K562 (cell line): Measurements from ENCODE around the gene STX18. TPM values are rescaled to one million over a fixed set of nuclear protein-coding genes. Genes with fewer than 3 reads are reported as not detected.

Source experiments
- ATAC-seq: fragments of 200-7000 bp; cut with Tn5 transposase; 3 replicates; pipeline ENCODE4 v1.9.1; 2020; ENCODE audit warnings: moderate library complexity
- BruUV-seq: library from RNA; stranded (reverse); fragments of 400-500 nt; replicated peaks from 2 replicates; lab custom pipeline; 2021; lab: Mats Ljungman, UMichigan
- CTCF ChIA-PET: fragments of 300-600 bp; formaldehyde crosslinking; extraction: SDS; loops from one replicate; lab custom pipeline; 2021; ENCODE audit warnings: low intra/inter-chr PET ratio; lab: Yijun Ruan, JAX
- POLR2A ChIA-PET: fragments of 300-600, 350-650 bp; sonication (Branson Sonifier 250); formaldehyde crosslinking; extraction: SDS; loops from one replicate; lab custom pipeline; 2021; ENCODE audit warnings: antibody characterized with exemption, inconsistent platforms; lab: Yijun Ruan, JAX
- DNase-seq, 4 experiments: peaks; one replicate each; pipeline versions ENCODE4 v3.0.0 to v3.0.0-alpha.2; 2011 to 2018; ENCODE audit warnings: low spot score in 3 of 4, mixed read lengths in 3 of 4; ENCODE audit errors: extremely low read depth in 1 of 4
- FAIRE-seq: peaks from 2 replicates; lab custom pipeline; 2011; peaks lifted over from hg19 to GRCh38; lab: Jason Lieb, UNC
- H2AFZ ChIP-seq: 2 replicates; pipeline ENCODE4 v1.6.0; 2011; ENCODE audit warnings: low read depth, low read length, control low read depth, inconsistent platforms
- H3K27ac ChIP-seq: fragments of 200-600 bp; 3 replicates; pipeline ENCODE4 v1.8.0; 2011; ENCODE audit warnings: low read depth, mild to moderate bottlenecking, control low read depth, inconsistent platforms, low read length, moderate library complexity, mixed read lengths; ENCODE audit errors: extremely low read depth
- H3K27me3 ChIP-seq, 2 experiments: fragments of 300-600 bp in 1 of 2; 2 replicates in 1 of 2; 3 replicates in 1 of 2; pipeline versions ENCODE4 v1.6.0 to v1.8.0; 2011; ENCODE audit warnings: inconsistent platforms in 2 of 2, low read length in 2 of 2, mild to moderate bottlenecking in 1 of 2, mixed read lengths in 1 of 2, moderate library complexity in 1 of 2; ENCODE audit not compliant: control insufficient read depth in 2 of 2, insufficient read depth in 2 of 2
- H3K36me3 ChIP-seq: fragments of 300-600 bp; 3 replicates; pipeline ENCODE4 v1.8.0; 2011; ENCODE audit warnings: mild to moderate bottlenecking, low read length, inconsistent platforms; ENCODE audit not compliant: control insufficient read depth, insufficient read depth
- H3K4me1 ChIP-seq, 2 experiments: fragments of 200-600 bp in 1 of 2; replicated peaks in 1 of 2; 2 replicates in 1 of 2; 3 replicates in 1 of 2; pipeline versions ENCODE4 v1.5.1 to v1.8.0; 2011; ENCODE audit warnings: inconsistent platforms in 2 of 2, low read length in 2 of 2, mild to moderate bottlenecking in 1 of 2, mixed read lengths in 1 of 2, moderate library complexity in 1 of 2; ENCODE audit not compliant: control insufficient read depth in 2 of 2, insufficient read depth in 2 of 2
- H3K4me2 ChIP-seq: 2 replicates; pipeline ENCODE4 v1.6.1; 2011; ENCODE audit warnings: low read length, control low read depth, inconsistent platforms, mixed read lengths; ENCODE audit not compliant: insufficient read depth
- H3K4me3 ChIP-seq: fragments of 200-600 bp; sonication (generic), shearing (Covaris generic); 2 replicates; pipeline ENCODE4 v1.5.1; 2016; ENCODE audit warnings: control low read depth, inconsistent platforms
- H3K79me2 ChIP-seq: fragments of 200-600 bp; 3 replicates; pipeline ENCODE4 v1.8.0; 2011; ENCODE audit warnings: low read length, inconsistent platforms; ENCODE audit not compliant: control insufficient read depth, insufficient read depth
- H3K9ac ChIP-seq, 2 experiments: 2 replicates each; pipeline versions ENCODE4 v1.6.0 to v1.6.1; 2011; ENCODE audit warnings: low read depth in 2 of 2, low read length in 2 of 2, control low read depth in 1 of 2, inconsistent platforms in 1 of 2, mild to moderate bottlenecking in 1 of 2, mixed read lengths in 1 of 2; ENCODE audit not compliant: insufficient read depth in 1 of 2
- H3K9me1 ChIP-seq: one replicate; pipeline ENCODE4 v1.6.0; 2011; ENCODE audit warnings: inconsistent platforms, mild to moderate bottlenecking, low read length, moderate library complexity; ENCODE audit not compliant: control insufficient read depth, insufficient read depth
- H3K9me3 ChIP-seq: replicated peaks from 2 replicates; pipeline ENCODE4 v1.5.1; 2011; ENCODE audit warnings: low read depth, low read length, inconsistent platforms; ENCODE audit not compliant: control insufficient read depth, insufficient read depth
- H4K20me1 ChIP-seq: replicated peaks from 2 replicates; pipeline ENCODE4 v1.6.1; 2011; ENCODE audit warnings: low read length, inconsistent platforms, mixed read lengths; ENCODE audit not compliant: control insufficient read depth, insufficient read depth
- GABPB1 ChIP-seq: sonication (generic); formaldehyde crosslinking; IDR thresholded peaks from 2 replicates; pipeline ENCODE4 v1.8.0; 2022; ENCODE audit warnings: mild to moderate bottlenecking, missing genetic modification reagents
- MAZ ChIP-seq, 2 experiments: fragments of 450-650 bp in 1 of 2; sonication (generic) in 1 of 2; formaldehyde crosslinking; IDR thresholded peaks in 1 of 2; conservative IDR thresholded peaks in 1 of 2; 2 replicates each; pipeline versions ENCODE4 v1.4.0 to v1.5.0; 2020; ENCODE audit warnings: mild to moderate bottlenecking in 1 of 2, missing genetic modification reagents in 1 of 2
- RUNX1 ChIP-seq: sonication (generic); IDR thresholded peaks from 2 replicates; pipeline ENCODE4 v1.6.1; 2016; ENCODE audit warnings: antibody characterized with exemption, low read depth
- TBP ChIP-seq: optimal IDR thresholded peaks from 2 replicates; pipeline ENCODE3; 2011; ENCODE audit warnings: low read depth, low read length, improper control_type of control experiment
- ZKSCAN1 ChIP-seq: fragments of 150-350 bp; IDR thresholded peaks from 2 replicates; pipeline ENCODE4 v1.6.1; 2016; ENCODE audit warnings: low read depth, low read length
- ZNF551 ChIP-seq: fragments of 250-450 bp; sonication (Bioruptor Pico); IDR thresholded peaks from 2 replicates; pipeline ENCODE4 v1.5.0; 2021; ENCODE audit warnings: mild to moderate bottlenecking, moderate library complexity
- WGBS: fragments of 100-300 bp; shearing (Covaris generic); methylation state at CpG from one replicate; pipeline ENCODE4 v1.1.6; 2016; ENCODE audit warnings: low coverage, mixed read lengths; ENCODE audit not compliant: insufficient coverage; ENCODE audit errors: missing lambda C conversion rate; 5-methylcytosine and 5-hydroxymethylcytosine counted together
- in situ Hi-C: fragments of 300-500 bp; cut with MboI; formaldehyde crosslinking; loops from 4 replicates; pipeline ENCODE4 v1.15.0; 2018; ENCODE audit warnings: inconsistent platforms, mixed read lengths
- intact Hi-C: fragments of 100-400 bp; cut with micrococcal nuclease; formaldehyde crosslinking; loops from 2 replicates; pipeline ENCODE4 v1.14.2; 2022
- polyA plus RNA-seq, 8 experiments: library from polyadenylated mRNA; depleted of rRNA in 4 of 8; stranded (reverse) in 5 of 8; unstranded in 3 of 8; fragments of >200 nt; fragmentation: Nextera tagmentation in 2 of 8; fragmentation: Illumina TruSeq in 1 of 8; extraction: Ambion mirVana in 2 of 8; extraction: Trizol in 1 of 8; gene quantifications; 2 replicates each; pipeline versions ENCODE4 v1.2.1 to v1.2.3, GENCODE V29; 2011 to 2014; ENCODE audit warnings: inconsistent platforms in 1 of 8, missing spikeins in 1 of 8
- total RNA-seq, 7 experiments: library from RNA; depleted of rRNA in 6 of 7; stranded (reverse); fragments of >200 nt in 6 of 7; fragmentation: Illumina TruSeq in 2 of 7; extraction: Trizol in 2 of 7; gene quantifications; 2 replicates each; pipeline versions ENCODE4 v1.2.1 to v1.2.3, GENCODE V29; 2011 to 2021; ENCODE audit warnings: low replicate concordance in 1 of 7
- TF ChIP-seq, protein P1 (sequence below): sonication (generic); formaldehyde crosslinking; IDR thresholded peaks from 2 replicates; pipeline ENCODE4 v1.8.1; 2023; ENCODE audit warnings: mild to moderate bottlenecking, missing genetic modification reagents

STX18 gene
- total and polyA plus RNA-seq, 9 of the 15 experiments (the other 6 are each of a cell fraction or from before 2014, with no cell fraction given) = 6.2 to 41.7 (median 22.7) TPM

DNA sequence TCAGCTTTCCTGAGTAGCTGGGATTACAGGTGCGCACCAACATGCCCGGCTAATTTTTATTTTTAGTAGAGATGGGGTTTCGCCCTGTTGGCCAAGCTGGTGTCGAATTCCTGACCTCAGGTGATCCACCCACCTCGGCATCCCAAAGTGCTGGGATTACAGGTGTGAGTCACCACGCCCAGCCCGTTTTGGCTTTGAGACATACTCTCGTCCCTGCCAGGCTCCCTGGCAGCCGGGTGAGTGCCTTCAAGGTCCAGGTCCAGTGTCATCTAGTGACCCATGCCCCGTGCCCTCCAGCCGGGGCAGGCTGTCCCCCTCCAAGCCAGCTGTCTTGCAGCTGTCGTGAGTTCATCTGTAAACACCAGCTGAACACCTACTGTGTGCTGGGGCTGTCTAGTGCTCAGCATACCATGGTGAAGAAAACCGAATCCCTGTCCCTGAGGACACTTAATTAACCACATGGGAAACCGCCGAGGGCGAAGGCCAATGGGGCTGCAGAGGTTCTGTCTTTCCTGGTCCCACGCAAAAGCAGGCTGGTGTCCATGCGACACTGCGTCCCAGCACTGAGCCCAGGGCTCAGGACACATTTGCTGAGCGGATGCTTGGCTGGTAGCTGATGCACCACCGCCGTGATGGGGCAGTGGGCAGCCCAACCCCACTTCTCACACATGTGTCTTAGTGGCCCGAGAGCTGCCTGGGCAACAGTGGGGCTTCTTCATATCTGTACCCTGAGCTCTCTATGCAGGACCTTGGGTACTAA, 133.1 kb downstream of the STX18 start:
- H3K4me3 ChIP-seq = no peak overlapping the region
- no peak for DNase-seq
- no peak overlapping the region for H2AFZ ChIP-seq
- no peak overlapping the region for H3K27ac ChIP-seq
- no peaks in the 10 kb centered on the region for H3K9me3 ChIP-seq
- H3K4me1 ChIP-seq = peaks cover 0 to 7% of the 10 kb centered on the region in 2 experiments; a peak in 2 of 5 replicates
- H3K9me1 ChIP-seq = no peaks in the 10 kb centered on the region
- CTCF ChIA-PET = no interaction called here
- no peaks in the 10 kb centered on the region for H3K79me2 ChIP-seq
- POLR2A ChIA-PET = interaction anchor here (1.8 kb wide), 1 partner anchor 16 kb away, joined by 5 read pairs; no protein-coding TSS in a partner anchor
- no peak for ATAC-seq
- H3K27me3 ChIP-seq = peaks cover 42 to 96% of the 10 kb centered on the region in 2 experiments
- intact Hi-C loops = no loop called here
- BruUV-seq = no TSS peak
- TF ChIP-seq MAZ (CRISPR knock-in tag; conservative IDR thresholded peaks at IDR 0.05 in 1 of 2, IDR thresholded peaks at IDR 0.05 in 1 of 2) = no peak
- no peak for TF ChIP-seq ZNF551 (CRISPR knock-in tag)
- TF ChIP-seq RUNX1 = no peak
- TF ChIP-seq TBP = no peak
- TF ChIP-seq, protein P1, sequence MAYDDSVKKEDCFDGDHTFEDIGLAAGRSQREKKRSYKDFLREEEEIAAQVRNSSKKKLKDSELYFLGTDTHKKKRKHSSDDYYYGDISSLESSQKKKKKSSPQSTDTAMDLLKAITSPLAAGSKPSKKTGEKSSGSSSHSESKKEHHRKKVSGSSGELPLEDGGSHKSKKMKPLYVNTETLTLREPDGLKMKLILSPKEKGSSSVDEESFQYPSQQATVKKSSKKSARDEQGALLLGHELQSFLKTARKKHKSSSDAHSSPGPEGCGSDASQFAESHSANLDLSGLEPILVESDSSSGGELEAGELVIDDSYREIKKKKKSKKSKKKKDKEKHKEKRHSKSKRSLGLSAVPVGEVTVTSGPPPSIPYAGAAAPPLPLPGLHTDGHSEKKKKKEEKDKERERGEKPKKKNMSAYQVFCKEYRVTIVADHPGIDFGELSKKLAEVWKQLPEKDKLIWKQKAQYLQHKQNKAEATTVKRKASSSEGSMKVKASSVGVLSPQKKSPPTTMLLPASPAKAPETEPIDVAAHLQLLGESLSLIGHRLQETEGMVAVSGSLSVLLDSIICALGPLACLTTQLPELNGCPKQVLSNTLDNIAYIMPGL (CRISPR knock-in tag) = no peak
- peak; percentile 72; the same call in 1 of the 2 replicates for TF ChIP-seq ZKSCAN1
- no peak for TF ChIP-seq GABPB1 (CRISPR knock-in tag)
- no peak overlapping the region for H3K9ac ChIP-seq
- H3K36me3 ChIP-seq = no peaks in the 10 kb centered on the region
- in situ Hi-C loops = no loop called here
- 1% methylated on average over 21 of the region's 23 CpGs for WGBS
- H3K4me2 ChIP-seq = no peak overlapping the region
- peaks cover 14% of the 10 kb centered on the region for H4K20me1 ChIP-seq
- no peak for FAIRE-seq
